OCI-LY1 (cell line): ENCODE measurements around the gene M1AP.

Experiments used
- CTCF ChIP-seq: fragments of 200-600 bp; sonication (generic), shearing (Covaris generic); IDR thresholded peaks from 2 replicates; pipeline ENCODE4 v1.5.1; 2017; ENCODE audit warnings: mild to moderate bottlenecking, antibody characterized with exemption, low read length, moderate library complexity, mixed read lengths
- EZH2 ChIP-seq: fragments of 200-600 bp; sonication (generic), shearing (Covaris generic); IDR thresholded peaks from 2 replicates; pipeline ENCODE4 v1.8.0; 2017; ENCODE audit warnings: borderline replicate concordance, mixed run types, mild to moderate bottlenecking, antibody characterized with exemption, low read length, moderate library complexity, mixed read lengths

GRCh38 chr2:74522516-74522915 is 125.6 kb downstream of the M1AP start:
- TF ChIP-seq CTCF (no peak), EZH2 (no peak)
